ENCODE results near the gene SHC3. TPM values are rescaled to one million over a fixed set of nuclear protein-coding genes. Genes with fewer than 3 reads are reported as not detected.

Gene SHC3
- total RNA-seq, 1 experiment from 2014 or later, result 1.8 TPM

DNA sequence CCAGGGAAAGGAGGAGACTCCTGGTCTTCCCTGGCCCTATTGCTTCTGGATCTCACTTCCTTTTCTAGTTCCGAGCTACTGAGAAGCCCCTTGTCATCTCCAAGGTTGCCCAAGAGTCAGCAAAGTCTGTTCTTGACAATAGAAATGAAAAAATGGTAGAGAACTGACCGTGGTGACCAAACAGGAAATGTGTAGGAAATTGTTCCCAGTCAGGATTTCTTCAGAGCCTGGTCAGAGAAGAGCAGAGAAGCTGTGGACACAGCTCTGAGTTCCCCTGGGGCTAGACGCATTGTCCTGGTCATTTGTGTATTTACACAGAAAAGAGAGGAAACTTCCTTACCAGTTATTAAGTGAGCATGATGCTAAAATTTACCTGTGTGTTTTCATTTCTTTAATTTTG lies 151.7 kb downstream of the SHC3 start:
- no peak overlapping the region for H2BK120ac ChIP-seq (ENCODE audit: low read depth, low read length, poor library complexity, severe bottlenecking)
- H3K4me2 ChIP-seq (ENCODE audit: insufficient read depth, insufficient read length, low read length), result no peak overlapping the region
- peaks cover 5% of the 10 kb centered on the region; the same call in 1 of the 2 replicates for H3K4me1 ChIP-seq (ENCODE audit: insufficient read depth, low read length)
- no peak overlapping the region for H4K91ac ChIP-seq (ENCODE audit: insufficient read length, low read depth, low read length)
- no peak overlapping the region for H3K56ac ChIP-seq (ENCODE audit: insufficient read length, low read depth, low read length)
- H2BK15ac ChIP-seq (ENCODE audit: low read depth, low read length), result no peak overlapping the region
- peaks cover 8 to 10% of the 10 kb centered on the region in 2 experiments for H3K4me1 Mint-ChIP-seq
- no peaks in the 10 kb centered on the region for H3K27me3 ChIP-seq (ENCODE audit: insufficient read depth, low read length)
- no peaks in the 10 kb centered on the region for H3K79me1 ChIP-seq (ENCODE audit: insufficient read depth, low read depth, low read length, poor library complexity, severe bottlenecking)
- H2BK5ac ChIP-seq (ENCODE audit: insufficient read length, low read length), result no peak overlapping the region
- peaks cover 0 to 11% (median 3%) of the 10 kb centered on the region in 3 experiments; a peak in 5 of 7 replicates for H3K36me3 Mint-ChIP-seq (ENCODE audit: insufficient read depth in 1 of 3, low read depth in 3 of 3)
- H3T11ph ChIP-seq (ENCODE audit: low read length), result no peak overlapping the region
- no peaks in the 10 kb centered on the region for H3K9me3 ChIP-seq (ENCODE audit: control insufficient read depth, low read depth, low read length)
- no peak overlapping the region for H3K4me3 Mint-ChIP-seq
- no peak overlapping the region for H2AFZ ChIP-seq (ENCODE audit: low read length)
- no peaks in the 10 kb centered on the region for H4K20me1 ChIP-seq (ENCODE audit: control insufficient read depth, insufficient read depth, insufficient read length)
- no peak overlapping the region for H3K18ac ChIP-seq (ENCODE audit: insufficient read length, low read depth, low read length)
- TF ChIP-seq, protein P1, sequence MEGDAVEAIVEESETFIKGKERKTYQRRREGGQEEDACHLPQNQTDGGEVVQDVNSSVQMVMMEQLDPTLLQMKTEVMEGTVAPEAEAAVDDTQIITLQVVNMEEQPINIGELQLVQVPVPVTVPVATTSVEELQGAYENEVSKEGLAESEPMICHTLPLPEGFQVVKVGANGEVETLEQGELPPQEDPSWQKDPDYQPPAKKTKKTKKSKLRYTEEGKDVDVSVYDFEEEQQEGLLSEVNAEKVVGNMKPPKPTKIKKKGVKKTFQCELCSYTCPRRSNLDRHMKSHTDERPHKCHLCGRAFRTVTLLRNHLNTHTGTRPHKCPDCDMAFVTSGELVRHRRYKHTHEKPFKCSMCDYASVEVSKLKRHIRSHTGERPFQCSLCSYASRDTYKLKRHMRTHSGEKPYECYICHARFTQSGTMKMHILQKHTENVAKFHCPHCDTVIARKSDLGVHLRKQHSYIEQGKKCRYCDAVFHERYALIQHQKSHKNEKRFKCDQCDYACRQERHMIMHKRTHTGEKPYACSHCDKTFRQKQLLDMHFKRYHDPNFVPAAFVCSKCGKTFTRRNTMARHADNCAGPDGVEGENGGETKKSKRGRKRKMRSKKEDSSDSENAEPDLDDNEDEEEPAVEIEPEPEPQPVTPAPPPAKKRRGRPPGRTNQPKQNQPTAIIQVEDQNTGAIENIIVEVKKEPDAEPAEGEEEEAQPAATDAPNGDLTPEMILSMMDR (conservative IDR thresholded peaks at IDR 0.05), result no peak
- no peak overlapping the region for H4K5ac ChIP-seq (ENCODE audit: insufficient read length, low read depth, low read length)
- no peak overlapping the region for H3K14ac ChIP-seq (ENCODE audit: insufficient read depth, low read length)
- H4K8ac ChIP-seq (replicated peaks; ENCODE audit: insufficient read length, low read depth, low read length), result no peak overlapping the region
- H2BK20ac ChIP-seq (ENCODE audit: low read depth, low read length, poor library complexity, severe bottlenecking), result no peak overlapping the region
- no peak overlapping the region for H3K27ac Mint-ChIP-seq
- no peak for DNase-seq
- no peak overlapping the region for H3K23ac ChIP-seq (ENCODE audit: insufficient read length, low read depth, low read length)
- no peak overlapping the region for H2AK5ac ChIP-seq (ENCODE audit: insufficient read length, low read length)
- no peak overlapping the region for H3K4ac ChIP-seq (ENCODE audit: low read depth, low read length)
- no peak overlapping the region for H2BK12ac ChIP-seq (ENCODE audit: insufficient read length, low read depth, low read length)
- H3K27ac ChIP-seq (ENCODE audit: insufficient read length, low read depth, low read length), result no peak overlapping the region
- H3K9me3 Mint-ChIP-seq, result peaks cover 7 to 18% of the 10 kb centered on the region in 2 experiments
- no peaks in the 10 kb centered on the region for H3K79me2 ChIP-seq (ENCODE audit: insufficient read depth, low read length)
- WGBS (ENCODE audit: extremely low coverage, insufficient read length, low lambda C conversion rate), result no CpG with 5 or more reads among the region's 3 CpGs
- H3K27me3 Mint-ChIP-seq (ENCODE audit: low read depth), result peaks cover under 1% of the 10 kb centered on the region; the same call in 1 of the 2 replicates
- H3K9ac ChIP-seq (ENCODE audit: extremely low read depth, insufficient read length, low read length), result no peak overlapping the region
- no peaks in the 10 kb centered on the region for H3K23me2 ChIP-seq (ENCODE audit: insufficient read length, low read depth, low read length, poor library complexity, severe bottlenecking)

Measured in H9 (cell line).